COLO668 (cell line): Measurements from ENCODE around the gene HSPA12B.

Source experiments
- DNase-seq: peaks from one replicate; lab custom pipeline; 2025; ENCODE audit not compliant: unreplicated experiment; lab: John Stamatoyannopoulos, UW

HSPA12B gene, protein sequence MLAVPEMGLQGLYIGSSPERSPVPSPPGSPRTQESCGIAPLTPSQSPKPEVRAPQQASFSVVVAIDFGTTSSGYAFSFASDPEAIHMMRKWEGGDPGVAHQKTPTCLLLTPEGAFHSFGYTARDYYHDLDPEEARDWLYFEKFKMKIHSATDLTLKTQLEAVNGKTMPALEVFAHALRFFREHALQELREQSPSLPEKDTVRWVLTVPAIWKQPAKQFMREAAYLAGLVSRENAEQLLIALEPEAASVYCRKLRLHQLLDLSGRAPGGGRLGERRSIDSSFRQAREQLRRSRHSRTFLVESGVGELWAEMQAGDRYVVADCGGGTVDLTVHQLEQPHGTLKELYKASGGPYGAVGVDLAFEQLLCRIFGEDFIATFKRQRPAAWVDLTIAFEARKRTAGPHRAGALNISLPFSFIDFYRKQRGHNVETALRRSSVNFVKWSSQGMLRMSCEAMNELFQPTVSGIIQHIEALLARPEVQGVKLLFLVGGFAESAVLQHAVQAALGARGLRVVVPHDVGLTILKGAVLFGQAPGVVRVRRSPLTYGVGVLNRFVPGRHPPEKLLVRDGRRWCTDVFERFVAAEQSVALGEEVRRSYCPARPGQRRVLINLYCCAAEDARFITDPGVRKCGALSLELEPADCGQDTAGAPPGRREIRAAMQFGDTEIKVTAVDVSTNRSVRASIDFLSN

DNA sequence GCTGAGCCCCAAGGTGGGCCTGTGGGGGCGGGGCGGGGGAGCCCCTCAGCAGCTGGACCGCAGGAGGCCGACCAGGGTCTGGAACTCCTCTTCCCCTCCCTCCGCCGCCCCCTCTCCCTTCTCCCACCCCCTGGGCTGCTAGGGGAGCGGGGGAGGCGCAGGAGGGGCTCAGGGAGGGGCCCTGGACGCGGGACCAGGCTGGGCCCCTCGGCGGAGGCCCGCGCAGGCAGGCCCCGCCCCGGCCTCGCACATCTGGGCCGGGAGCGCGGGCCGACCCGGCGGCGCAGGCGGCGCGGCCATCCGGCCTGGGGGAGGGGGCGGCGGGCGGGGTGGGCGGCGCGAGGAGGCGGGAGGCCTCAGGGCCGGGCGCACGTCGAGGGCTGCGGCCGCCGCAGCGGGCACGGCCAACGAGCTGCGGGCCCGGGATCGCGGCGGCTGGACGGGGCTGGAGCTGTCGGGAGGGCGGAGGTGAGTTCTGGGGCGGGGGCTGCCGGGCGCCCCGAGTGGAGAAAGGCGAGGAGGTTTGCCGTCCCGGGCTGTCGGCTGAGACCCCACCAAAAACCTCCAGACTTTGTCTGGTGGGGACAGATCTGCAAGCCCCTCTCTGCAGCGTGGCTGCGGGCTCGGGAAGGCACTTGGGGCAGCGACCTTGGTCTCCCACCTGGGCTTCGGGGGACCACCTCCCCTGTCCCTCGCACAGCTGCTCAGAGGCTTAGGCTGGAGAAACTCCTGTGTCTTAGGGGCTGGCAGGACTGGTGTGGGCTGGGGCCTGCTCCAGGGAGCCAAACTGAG lies at the start of gene HSPA12B:
Gene HSPA12B (plus strand): TSS at position 359 of the 792 bp plus-strand sequence. CDS start 5,990 bp downstream, outside the sequence.
- DNase-seq, result no peak

DNA sequence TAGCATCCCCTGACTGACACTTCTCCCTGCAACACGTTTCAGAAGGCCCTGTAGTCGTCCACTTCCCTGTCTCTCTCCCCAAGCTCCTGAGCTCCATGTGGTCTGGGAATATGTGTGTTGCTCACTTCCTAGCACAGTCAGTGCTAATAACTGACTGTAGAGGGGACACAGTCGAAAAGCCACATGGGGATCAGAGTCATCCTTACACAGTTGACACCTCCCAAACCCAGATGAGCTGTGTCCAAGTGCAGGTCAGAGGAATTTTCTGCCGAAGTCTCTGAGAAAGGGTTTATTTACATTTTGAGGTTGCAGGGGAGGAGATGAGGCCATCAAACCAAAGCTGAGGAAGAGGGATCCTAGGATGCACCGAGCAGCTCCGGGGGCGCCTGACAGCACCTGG lies 47.1 kb upstream of the HSPA12B start:
- DNase-seq, result no peak

DNA sequence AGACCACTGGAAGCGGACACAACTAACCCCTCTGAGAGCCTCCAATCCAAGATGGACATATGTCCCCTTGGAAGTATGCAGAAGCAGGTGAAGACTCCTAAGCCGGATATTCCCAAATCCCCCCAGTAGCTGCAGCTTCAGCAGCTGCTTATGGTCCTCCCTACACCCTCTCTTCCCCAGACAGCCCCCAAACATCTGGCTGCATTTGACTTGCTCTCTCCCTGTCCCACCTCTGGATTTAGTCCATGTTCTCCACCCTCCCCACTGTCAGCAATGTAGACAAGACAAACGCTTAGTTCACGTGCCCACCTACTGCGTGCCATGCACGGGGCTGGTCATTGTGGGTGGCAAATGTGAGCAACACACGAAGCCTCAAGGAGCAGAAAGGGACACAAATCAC lies 46.1 kb upstream of the HSPA12B start:
- DNase-seq, result no peak

DNA sequence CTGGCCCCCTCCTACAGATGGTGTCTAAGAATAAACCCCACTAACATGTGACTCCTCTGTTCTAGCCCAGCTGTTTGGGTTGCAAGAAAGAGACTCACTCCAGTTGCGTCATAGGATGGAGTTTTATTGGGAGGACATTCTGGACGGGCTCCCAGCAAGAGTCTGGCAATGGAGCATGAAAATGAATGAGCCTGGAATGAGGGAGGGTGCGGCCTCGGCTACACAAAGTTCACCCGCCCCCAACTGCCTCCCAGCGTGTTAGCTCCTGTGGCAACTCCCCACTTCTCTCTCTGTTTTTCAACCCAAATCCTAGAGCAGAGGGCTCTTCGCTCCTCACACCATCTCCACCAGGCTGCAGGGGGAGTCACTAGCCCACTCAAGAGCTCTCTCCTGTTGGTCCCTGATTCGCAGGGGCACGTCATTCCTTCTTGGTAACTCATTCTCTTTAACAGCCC lies 45.6 kb upstream of the HSPA12B start:
- no peak for DNase-seq

DNA sequence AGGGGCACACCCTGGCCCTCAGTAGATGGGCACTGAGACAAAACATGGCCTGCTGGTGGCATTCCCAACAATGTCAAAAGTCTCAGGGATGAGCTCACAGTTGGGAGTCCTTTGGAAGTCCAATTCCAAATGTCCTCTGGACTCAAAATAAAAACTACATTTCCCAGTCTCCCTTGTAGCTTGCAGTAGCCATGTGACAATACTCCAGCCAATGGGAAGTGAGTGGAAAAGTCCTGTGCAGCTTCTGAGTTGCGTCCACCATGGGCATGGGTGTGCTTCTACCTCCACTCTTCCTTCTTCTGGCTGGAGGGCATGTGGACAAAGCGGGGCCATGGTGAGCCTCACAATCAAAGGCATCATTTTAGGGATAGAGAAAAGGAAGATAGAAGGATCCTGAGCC lies 44.8 kb upstream of the HSPA12B start:
- no peak for DNase-seq

DNA sequence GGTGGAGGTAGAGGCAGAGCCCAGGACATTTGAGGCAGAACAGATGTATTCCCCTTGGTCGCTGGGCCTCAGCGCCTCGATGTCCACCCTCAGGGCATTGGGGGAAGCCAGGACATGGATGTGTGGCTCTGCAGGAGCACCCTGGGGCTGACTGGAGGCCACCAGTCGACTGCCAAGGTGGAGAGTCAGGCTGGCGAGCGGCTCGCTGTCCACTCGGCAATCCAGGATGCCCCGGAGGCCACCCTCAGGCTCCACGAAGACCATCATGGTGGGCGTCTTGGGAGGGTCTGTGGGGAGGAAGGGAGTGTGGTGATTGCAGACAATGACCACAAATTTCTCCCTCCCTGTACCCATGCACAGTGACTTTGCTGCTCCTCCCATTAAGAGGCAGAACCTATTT lies 42.5 kb upstream of the HSPA12B start:
- no peak for DNase-seq

DNA sequence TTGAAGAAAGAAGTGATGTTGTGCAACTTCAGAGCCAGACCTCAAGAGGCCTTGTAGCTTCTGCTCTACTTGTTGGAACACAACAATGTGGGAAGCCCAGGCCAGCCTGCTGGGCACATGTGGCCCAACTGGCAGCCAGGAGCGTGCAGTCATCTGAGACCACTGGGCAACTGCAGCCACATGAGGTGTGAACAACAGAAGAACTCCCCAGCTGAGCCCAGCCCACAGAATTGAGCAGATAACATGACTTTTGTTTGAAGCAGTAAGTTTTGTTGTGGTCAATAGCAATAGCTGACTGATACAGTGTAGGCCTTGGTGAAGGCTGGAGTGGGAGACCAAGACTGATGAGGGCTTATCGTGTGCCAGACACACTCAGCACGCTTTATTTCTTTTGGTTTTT lies 42.1 kb upstream of the HSPA12B start:
- no peak for DNase-seq

DNA sequence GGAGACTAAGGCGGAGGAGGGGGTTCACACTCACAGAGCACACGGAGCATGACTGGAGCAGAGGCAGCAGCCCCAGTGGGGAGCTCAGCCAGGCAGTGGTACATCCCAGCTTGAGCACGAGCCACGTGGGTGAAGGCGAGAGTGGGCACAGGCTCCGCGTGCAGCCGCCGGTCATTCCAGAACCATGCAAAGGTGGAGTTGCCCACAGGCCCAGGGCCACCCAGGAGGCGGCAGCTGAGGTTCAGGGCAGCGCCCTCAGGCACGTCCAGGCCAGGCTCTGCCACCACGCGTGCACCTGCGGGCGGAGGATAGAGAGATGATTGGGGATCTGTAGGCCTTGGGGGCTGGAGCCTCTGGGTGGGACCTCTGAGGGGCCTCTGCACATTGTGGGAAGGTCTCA lies 41.2 kb upstream of the HSPA12B start:
- no peak for DNase-seq

DNA sequence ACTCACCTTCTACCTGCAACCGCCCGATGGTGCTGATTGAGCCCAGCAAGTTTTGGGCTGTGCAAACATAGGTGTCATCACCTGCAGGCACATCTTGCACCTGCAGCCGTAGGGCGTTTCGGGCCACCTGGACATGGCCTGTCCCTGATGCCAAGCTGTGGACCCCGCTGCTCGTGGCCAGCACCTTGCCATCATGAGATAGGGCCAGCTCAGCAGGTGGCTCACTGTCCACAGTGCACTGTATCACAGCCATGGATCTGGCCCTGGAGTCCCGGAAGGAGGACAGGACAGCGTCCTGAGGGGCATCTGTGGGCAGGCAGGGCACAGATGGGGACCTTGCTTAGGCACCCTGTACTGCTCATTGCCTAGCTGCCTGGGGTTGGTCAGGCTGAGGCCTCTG lies 40.6 kb upstream of the HSPA12B start:
- no peak for DNase-seq

DNA sequence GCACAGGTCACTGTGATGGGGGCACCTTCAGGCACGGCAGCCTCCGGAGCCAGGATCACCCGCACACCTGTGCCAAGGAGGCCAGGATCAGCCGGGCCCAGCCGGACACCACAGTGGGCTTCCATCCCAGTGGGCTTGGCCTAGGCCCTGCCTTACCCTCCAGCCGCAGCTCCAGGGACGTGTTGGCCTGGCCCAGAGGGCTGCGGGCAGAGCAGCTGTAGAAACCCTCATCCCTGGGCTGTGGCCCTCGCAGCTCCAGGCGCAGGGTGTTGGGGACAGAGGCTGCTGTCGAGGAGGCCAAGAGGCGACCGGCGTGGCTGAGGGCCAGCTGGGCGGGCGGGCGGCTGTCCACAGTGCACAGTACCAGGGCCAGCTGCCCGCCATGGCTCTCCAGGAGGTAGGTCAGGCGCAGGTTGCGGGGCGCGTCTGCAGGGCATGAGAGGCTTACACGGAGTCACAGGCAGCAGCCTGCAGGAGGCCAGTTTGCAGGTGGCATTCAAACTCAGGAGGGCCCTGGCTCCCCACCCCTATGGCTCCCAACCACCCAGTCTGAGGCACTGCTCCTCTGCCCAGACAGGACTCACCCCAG lies 39.7 kb upstream of the HSPA12B start:
- DNase-seq, result no peak

DNA sequence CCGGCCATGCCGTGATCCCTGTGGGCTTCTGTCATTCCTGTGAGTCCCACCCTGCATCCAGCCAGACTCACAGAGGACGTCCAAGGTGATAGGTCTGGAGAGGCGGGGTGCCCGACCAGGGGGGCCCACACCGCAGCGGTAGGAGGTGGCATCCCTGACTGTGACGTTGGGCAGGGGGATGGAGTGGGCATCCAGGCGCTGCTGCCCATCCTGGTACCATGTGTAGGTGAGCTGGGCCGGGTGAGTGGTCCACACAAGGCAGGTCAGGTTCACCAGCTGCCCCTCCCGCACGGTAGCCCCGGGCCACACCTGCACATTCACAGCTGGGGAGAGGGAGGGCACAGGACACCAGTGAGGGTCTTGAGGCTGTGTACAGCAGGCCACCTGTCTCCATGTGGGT lies 39.1 kb upstream of the HSPA12B start:
- DNase-seq, result no peak

DNA sequence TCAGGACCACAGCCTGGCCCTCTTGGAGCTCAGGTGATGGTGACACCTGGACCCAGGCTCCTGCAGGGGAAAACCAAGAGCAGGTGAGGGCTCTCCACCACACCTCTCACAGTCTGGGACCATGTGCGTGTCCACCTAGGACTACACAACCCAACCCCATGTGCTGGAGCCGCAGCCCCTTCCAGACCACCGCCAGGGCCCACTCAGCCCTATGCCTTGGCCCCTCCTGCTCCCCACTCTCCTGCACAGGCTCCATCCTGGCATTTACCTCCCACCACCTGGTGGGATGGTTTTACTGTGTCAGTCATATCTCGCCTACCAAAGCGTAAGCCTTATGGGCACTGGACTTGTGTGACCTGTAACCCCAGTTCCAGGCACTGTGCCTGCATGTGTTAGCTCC lies 37.6 kb upstream of the HSPA12B start:
- DNase-seq, result no peak

DNA sequence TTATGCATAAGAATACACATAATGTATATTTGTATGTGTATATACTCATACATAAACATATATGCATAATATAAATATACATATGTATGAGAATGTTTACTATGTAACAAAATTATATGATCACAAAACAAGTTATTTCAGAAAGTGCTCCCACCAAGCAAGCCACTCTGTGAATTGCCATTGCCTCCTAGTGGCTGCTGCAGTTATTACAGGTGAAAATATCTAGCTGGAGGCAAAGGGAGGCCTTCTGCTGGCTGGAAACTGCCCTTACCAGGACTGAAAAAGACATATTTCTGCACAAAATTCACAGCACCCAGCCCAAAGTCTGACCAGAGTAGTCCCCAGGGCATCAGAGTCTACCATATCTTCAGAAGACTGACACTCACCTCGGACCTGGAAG lies 36.3 kb upstream of the HSPA12B start:
- DNase-seq, result no peak

DNA sequence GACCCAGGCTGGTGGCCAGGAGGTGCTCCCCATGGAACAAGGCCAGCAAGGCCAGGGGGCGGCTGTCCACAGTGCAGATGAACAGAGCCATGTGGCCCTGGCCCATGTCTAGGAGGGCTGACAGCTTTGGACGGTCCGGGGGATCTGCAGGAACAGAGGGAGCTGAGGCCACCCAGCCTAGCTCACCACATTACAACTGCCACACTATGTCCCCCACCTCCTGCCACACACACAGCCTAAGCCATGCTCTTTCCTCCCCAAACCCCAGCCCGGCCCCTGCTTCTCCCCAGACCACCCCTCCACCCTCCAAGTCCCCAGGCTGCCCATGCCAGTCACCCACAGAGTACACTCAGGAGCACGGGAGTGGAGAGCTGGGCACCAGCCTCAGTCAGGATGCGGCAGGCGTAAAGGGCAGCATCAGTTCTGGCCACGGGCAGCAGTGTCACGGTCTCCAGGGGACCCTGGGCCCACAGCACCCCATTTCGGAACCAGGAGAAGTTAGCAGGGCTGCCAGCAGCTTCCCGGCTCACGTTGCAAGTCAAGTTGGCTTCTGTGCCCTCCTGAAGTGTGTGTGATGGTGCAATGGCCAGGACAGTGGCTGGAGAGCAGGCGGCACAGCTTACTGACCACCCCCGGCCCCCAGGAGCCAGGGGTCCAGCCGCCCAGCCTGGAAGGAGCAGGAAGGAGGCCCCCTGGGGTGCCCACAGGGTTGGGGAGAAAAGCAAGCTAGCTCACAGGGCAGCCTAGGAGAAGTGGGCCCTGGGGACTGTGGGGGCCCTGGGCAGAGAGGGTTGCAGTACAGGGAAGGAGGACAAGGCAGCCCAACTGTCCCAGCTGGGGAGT lies 35.5 kb upstream of the HSPA12B start:
- DNase-seq, result no peak

DNA sequence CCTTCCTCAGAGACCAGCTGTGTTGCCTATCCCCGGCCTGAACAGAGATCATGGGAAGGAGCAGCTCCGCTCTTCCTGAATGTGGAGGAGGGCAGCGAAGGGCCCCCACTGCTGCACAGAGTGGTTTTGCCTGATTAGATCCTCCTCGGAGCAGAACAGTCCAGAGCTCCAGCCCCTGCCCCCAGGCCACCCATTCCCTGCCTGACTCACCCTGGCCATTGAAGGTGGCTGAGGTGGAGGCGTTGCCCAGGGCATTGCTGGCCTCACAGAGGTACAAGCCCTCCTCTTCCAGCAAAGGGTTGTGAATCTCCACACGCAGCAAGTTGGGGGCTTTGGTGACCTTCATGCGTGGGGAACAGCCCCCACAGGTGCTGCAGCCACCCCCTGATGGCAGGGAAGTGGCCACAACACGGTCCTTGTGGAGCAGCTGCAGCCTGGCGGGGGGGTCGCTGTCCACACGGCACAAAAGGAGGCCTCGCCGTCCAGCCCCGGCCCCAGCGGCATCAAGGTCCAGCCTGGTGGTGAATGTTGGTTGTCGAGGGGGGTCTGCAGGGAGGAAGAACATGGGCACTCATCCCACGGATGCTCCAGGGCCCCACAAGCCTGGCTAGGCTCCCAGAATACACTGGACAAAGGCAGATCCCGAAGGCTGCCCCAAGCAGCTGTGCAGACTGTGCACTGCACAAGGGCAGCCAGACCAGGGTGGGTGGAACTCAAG lies 34.7 kb upstream of the HSPA12B start:
- DNase-seq, result no peak

DNA sequence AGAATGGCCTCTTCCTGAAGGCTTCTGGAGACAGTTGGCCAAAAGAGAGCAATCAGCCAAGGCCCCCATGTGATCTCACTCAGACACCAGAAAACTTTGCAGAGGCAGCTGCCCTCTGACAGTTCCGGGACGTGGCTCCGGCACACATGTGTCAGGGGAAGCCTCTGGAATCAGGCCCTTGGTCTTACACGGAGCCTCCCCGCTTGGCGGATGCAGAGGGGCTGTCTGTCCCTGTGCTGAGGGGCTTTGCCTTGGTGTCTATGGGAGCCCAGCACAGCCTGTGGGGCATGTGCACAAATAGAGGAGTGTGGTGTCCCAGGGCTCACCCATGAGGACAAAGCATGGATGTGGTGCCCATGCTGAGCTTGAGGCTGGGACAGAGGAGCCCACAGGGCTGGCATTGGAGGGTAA lies 33.9 kb upstream of the HSPA12B start:
- no peak for DNase-seq

DNA sequence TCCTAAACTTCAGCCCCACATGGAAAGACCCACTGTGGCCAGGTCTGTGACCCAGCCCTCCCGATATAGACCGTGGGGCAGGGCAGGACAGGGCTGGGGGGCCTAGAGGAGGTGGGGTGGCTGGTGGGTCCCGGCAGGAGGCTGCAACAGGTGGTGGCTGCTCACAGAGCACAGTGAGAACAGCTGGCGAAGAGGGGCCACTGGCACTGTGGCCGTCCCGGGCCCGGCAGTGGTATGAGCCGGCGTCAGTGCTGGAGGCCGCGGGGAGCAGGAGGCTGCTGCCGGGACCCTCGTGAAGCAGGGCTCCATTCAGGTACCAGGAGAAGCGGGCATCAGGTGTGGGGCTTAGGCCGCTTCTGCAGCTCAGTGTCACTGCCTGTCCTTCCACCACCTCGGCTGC lies 33.4 kb upstream of the HSPA12B start:
- no peak for DNase-seq

DNA sequence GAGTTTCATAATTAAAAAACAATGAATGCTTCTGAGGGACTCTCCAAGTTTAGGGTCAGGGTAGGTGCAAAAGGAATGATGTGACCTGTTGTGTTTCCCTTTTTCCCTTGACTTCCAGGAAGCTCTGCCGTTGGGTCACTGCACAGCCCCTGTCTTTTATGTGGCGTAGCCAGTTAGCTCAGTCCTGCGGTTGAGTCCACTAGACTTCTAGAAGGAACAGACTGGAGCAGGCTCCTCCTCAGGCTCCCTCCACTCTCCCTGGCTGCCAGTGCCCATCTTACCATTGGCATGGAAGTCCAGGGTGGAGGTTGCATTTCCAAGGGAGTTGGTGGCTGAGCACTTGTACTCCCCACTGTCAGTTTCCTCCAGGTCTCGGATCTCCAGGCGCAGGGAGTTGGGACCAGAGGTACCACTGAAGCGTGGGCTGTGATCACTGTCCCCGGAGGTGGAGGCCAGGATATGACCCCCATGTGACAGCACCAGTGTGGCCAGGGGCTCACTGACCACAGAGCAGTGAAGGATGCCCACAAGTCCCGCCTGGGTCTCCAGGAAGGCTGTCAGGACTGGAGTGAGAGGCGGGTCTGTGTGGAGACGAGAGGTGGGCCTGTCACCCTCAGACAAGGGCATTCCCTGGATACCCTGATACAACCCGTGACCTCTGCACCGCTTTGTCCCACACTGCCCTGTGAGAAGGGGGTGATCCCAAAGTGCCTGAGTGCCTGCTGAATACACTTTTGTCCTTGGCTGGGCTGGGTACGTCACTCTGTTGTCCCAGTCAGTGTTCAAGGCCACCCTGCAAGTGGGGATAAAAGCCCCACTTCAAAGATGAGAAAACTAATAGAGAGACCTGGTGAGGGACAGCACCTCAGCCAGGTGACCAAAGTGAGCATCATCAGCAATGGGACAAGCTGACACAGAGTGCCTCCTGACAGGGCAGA lies 31.2 kb upstream of the HSPA12B start:
- DNase-seq, result no peak
